GM19043 (cell line): ENCODE measurements around the gene IL3RA.
"Not testable (repeated sequence)": the region's sequence is repeated elsewhere in the genome, so short reads cannot be mapped to it uniquely, and the experiment has no call there.

Source experiments
- ATAC-seq: cut with Tn5 transposase; IDR thresholded peaks from one replicate; pipeline ENCODE4 v1.9.1; 2021; ENCODE audit warnings: low read depth; ENCODE audit not compliant: unreplicated experiment

Gene IL3RA

GRCh38 chrX:1419545-1420355 lies 83.2 kb downstream of the IL3RA start:
- no peak for ATAC-seq

- ATAC-seq: no peak
These were observed 83.8 kb downstream of the IL3RA start for GRCh38 chrX:1420371-1420770.

- no peak for ATAC-seq
These were observed 85.0 kb downstream of the IL3RA start for GRCh38 chrX:1421433-1422134.

- ATAC-seq: no peak
These were observed 85.5 kb downstream of the IL3RA start for GRCh38 chrX:1422135-1422465.

GRCh38 chrX:1423215-1423614 lies 86.6 kb downstream of the IL3RA start:
- no peak for ATAC-seq

- ATAC-seq: no peak
These were observed 87.7 kb downstream of the IL3RA start for GRCh38 chrX:1424147-1424851.

- ATAC-seq: no peak
These were observed 88.8 kb downstream of the IL3RA start for GRCh38 chrX:1425381-1425780.

- not testable (repeated sequence) for ATAC-seq
These were observed 89.7 kb downstream of the IL3RA start for GRCh38 chrX:1426321-1426720.

- ATAC-seq: no peak
These were observed 91.2 kb downstream of the IL3RA start for GRCh38 chrX:1427756-1428155.

- no peak for ATAC-seq
These were observed 93.9 kb downstream of the IL3RA start for GRCh38 chrX:1430451-1430850.
